Breast epithelium (tissue), 4 donors: ENCODE measurements around the gene MAD1L1. TPM values are rescaled to one million over a fixed set of nuclear protein-coding genes. Genes with fewer than 3 reads are reported as not detected.

ENCODE experiments used
- DNase-seq, 2 donors: peaks; one replicate each; pipeline ENCODE4 v3.0.0-alpha.2; 2019; ENCODE audit warnings: low spot score in 2 of 2
- H3K27ac ChIP-seq, 2 donors: fragments of 200-600 bp; sonication (generic) in 1 of 2; one replicate each; pipeline ENCODE4 v1.5.1; 2016 to 2019; ENCODE audit warnings: mild to moderate bottlenecking in 1 of 2
- H3K27me3 ChIP-seq, 2 donors: fragments of 200-600 bp; sonication (generic) in 1 of 2; one replicate each; pipeline versions ENCODE4 v1.5.1 to v1.6.0; 2017 to 2019; ENCODE audit warnings: control low read depth in 1 of 2, mild to moderate bottlenecking in 1 of 2
- H3K36me3 ChIP-seq: fragments of 200-600 bp; one replicate; pipeline ENCODE4 v1.5.1; 2019
- H3K4me1 ChIP-seq, 2 donors: fragments of 200-600 bp; sonication (generic); one replicate each; pipeline ENCODE4 v1.5.1; 2016 to 2019; ENCODE audit warnings: control low read depth in 1 of 2
- H3K4me3 ChIP-seq, 3 donors: fragments of 200-600 bp; sonication (generic); 1 replicate in 2 of 3; 2 replicates in 1 of 3; pipeline ENCODE4 v1.5.1; 2016 to 2019; ENCODE audit warnings: mild to moderate bottlenecking in 3 of 3, moderate library complexity in 2 of 3
- H3K9me3 ChIP-seq, 2 donors: fragments of 200-600 bp; sonication (generic) in 1 of 2; one replicate each; pipeline ENCODE4 v1.5.1; 2016 to 2019; ENCODE audit warnings: control low read depth in 1 of 2
- CTCF ChIP-seq, 3 donors: fragments of 450-650 bp; IDR thresholded peaks; one replicate each; pipeline ENCODE4 v1.5.1; 2016 to 2017; ENCODE audit warnings: antibody characterized with exemption in 3 of 3, mild to moderate bottlenecking in 3 of 3, moderate library complexity in 3 of 3
- POLR2A ChIP-seq: fragments of 450-650 bp; IDR thresholded peaks from one replicate; pipeline ENCODE4 v1.6.1; 2016; ENCODE audit warnings: antibody characterized with exemption, mild to moderate bottlenecking, moderate library complexity
- POLR2AphosphoS5 ChIP-seq, 3 donors: sonication (generic); formaldehyde crosslinking; IDR thresholded peaks; one replicate each; pipeline ENCODE4 v1.6.1; 2017; ENCODE audit warnings: antibody characterized with exemption in 3 of 3
- intact Hi-C: fragments of 100-400 bp; cut with DNase I; formaldehyde crosslinking; loops from one replicate; pipeline ENCODE4 v1.15.1; 2023; ENCODE audit warnings: low total_unique reads
- total RNA-seq, 3 donors: library from RNA; depleted of rRNA; stranded (reverse); fragments of >200 nt; gene quantifications; one replicate each; pipeline ENCODE4 v1.1.0, GENCODE V29; 2016

Gene MAD1L1
- total RNA-seq, 3 donors from 2014 or later: 27.7 to 33.9 (median 28.8) TPM

GRCh38 chr7:2010551-2011265, 222.0 kb downstream of the MAD1L1 start:
- no peak for DNase-seq
- no peak overlapping the region for H3K27ac ChIP-seq
- TF ChIP-seq CTCF (IDR thresholded peaks at IDR 0.05) (no peak), POLR2AphosphoS5 (IDR thresholded peaks at IDR 0.05) (no peak), POLR2A (no peak)
- H3K4me3 ChIP-seq: no peak overlapping the region
- no peaks in the 10 kb centered on the region for H3K36me3 ChIP-seq
- no peaks in the 10 kb centered on the region for H3K9me3 ChIP-seq
- intact Hi-C loops: no loop called here
- no peaks in the 10 kb centered on the region for H3K4me1 ChIP-seq
- no peaks in the 10 kb centered on the region for H3K27me3 ChIP-seq

- intact Hi-C loops: no loop called here
- no peaks in the 10 kb centered on the region for H3K36me3 ChIP-seq
- no peak overlapping the region for H3K27ac ChIP-seq
- no peak for DNase-seq
- H3K4me1 ChIP-seq: no peaks in the 10 kb centered on the region
- no peaks in the 10 kb centered on the region for H3K27me3 ChIP-seq
- no peaks in the 10 kb centered on the region for H3K9me3 ChIP-seq
- no peak overlapping the region for H3K4me3 ChIP-seq
- TF ChIP-seq POLR2A (no peak), CTCF (IDR thresholded peaks at IDR 0.05) (no peak), POLR2AphosphoS5 (IDR thresholded peaks at IDR 0.05) (no peak)
These were observed 222.6 kb downstream of the MAD1L1 start for GRCh38 chr7:2010101-2010500.

- TF ChIP-seq POLR2A (no peak), POLR2AphosphoS5 (IDR thresholded peaks at IDR 0.05) (no peak), CTCF (IDR thresholded peaks at IDR 0.05) (no peak)
- intact Hi-C loops: no loop called here
- H3K9me3 ChIP-seq: no peaks in the 10 kb centered on the region
- no peak overlapping the region for H3K27ac ChIP-seq
- H3K4me3 ChIP-seq: no peak overlapping the region
- no peaks in the 10 kb centered on the region for H3K4me1 ChIP-seq
- no peaks in the 10 kb centered on the region for H3K36me3 ChIP-seq
- H3K27me3 ChIP-seq: no peaks in the 10 kb centered on the region
- no peak for DNase-seq
These were observed 223.2 kb downstream of the MAD1L1 start for GRCh38 chr7:2009541-2010001.

DNA sequence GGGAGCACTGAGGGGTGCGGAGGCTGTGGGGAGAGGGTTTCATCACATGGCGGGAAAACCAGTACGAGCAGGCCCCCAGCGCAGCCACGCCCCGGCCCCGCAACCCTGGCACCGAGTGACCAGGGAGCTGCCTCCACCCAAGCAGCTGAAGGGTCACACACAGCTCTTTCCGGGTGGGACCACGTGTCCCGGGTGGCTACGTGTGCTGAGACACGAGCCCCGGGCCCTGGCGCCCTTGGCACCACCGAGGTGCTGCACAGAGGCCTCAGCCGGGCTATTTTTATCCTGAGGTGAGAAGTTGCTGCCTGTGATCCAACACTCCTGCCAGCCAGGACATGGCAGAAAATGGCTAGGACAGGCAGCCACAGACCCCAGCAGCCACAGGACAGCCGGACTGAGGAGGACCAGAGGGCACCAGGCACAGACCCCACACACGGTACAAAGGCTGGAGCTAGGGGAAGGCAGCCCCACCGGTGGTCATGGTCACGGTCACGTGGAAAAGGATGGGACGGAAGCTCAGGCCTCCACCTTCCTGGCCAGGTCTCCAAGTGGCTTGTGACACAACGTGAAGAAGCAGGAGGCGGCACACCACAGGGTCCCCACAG, 223.7 kb downstream of the MAD1L1 start:
- Histone ChIP-seq H3K27ac (no peak overlapping the region), H3K4me3 (no peak overlapping the region), H3K36me3 (no peaks in the 10 kb centered on the region), H3K27me3 (no peaks in the 10 kb centered on the region), H3K4me1 (no peaks in the 10 kb centered on the region), H3K9me3 (no peaks in the 10 kb centered on the region)
- DNase-seq: peak in 1 of 2 donors; percentile 30
- intact Hi-C loops: no loop called here
- TF ChIP-seq POLR2AphosphoS5 (IDR thresholded peaks at IDR 0.05) (no peak), CTCF (IDR thresholded peaks at IDR 0.05) (no peak), POLR2A (no peak)
